Brain microvascular endothelial cell (primary cell): ENCODE data around the gene GLRA1.

Source experiments
- DNase-seq: peaks from one replicate; pipeline ENCODE4 v3.0.0-alpha.2; 2020
- H3K27ac ChIP-seq: fragments of 250-450 bp; sonication (Bioruptor Pico); 2 replicates; pipeline ENCODE4 v1.5.1; 2020; ENCODE audit warnings: mild to moderate bottlenecking, moderate library complexity
- H3K27me3 ChIP-seq: fragments of 250-450 bp; sonication (Bioruptor Pico); replicated peaks from 2 replicates; pipeline ENCODE4 v1.5.1; 2020; ENCODE audit warnings: mild to moderate bottlenecking
- H3K36me3 ChIP-seq: fragments of 250-450 bp; sonication (Bioruptor Pico); replicated peaks from 2 replicates; pipeline ENCODE4 v1.5.1; 2020; ENCODE audit warnings: mild to moderate bottlenecking
- H3K4me3 ChIP-seq: 2 replicates; pipeline ENCODE4 v1.5.1; 2011; ENCODE audit warnings: low read depth, mild to moderate bottlenecking, control low read depth, low read length, moderate library complexity
- CTCF ChIP-seq: IDR thresholded peaks from 2 replicates; pipeline ENCODE4 v1.5.1; 2011; ENCODE audit warnings: low read depth, mild to moderate bottlenecking, moderate library complexity, low read length, control low read depth, inconsistent platforms; ENCODE audit errors: missing control alignments
- in situ Hi-C: cut with HindIII; loops from 2 replicates; pipeline ENCODE4 v1.10.0; 2017; ENCODE audit warnings: low sequenced_read_pairs, low pct_ligation_motif_present

Gene GLRA1

GRCh38 chr5:151924564-151925301, at the start of gene GLRA1:
Gene GLRA1, minus strand, starts transcription at chr5:151924851. Its CDS starts 302 bp downstream, at chr5:151924549.
- in situ Hi-C loops: no loop called here
- TF ChIP-seq CTCF: no peak
- Histone ChIP-seq H3K27ac (no peak within 1 kb of the TSS), H3K36me3 (no peaks in the 10 kb centered on the region), H3K4me3 (no peak within 1 kb of the TSS), H3K27me3 (peaks cover 1% of the 10 kb centered on the region)
- DNase-seq: peak; percentile 31

DNA sequence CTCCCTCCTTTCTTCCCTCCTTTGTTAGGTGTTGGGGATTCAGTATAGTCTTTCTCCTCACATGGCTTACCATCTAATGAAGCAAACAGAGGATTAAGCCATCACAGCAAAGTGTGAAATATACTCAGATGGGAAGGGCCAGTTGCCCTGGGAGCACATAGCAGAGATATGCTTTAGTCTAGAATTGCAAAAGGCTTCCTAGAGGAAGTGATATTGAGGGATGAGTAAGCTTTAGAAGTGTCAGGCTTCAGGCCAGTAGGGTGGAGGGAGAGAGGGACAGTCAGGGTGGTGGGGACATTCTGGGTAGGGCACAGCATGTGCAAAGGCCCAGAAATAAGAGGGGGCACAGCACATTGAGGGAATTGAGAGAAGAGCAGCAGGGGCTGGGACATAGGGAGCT, 46.2 kb upstream of the GLRA1 start:
- no peak for TF ChIP-seq CTCF
- no peak overlapping the region for H3K27ac ChIP-seq
- H3K36me3 ChIP-seq: no peaks in the 10 kb centered on the region
- in situ Hi-C loops: no loop called here
- H3K4me3 ChIP-seq: no peak overlapping the region
- no peak for DNase-seq
- no peaks in the 10 kb centered on the region for H3K27me3 ChIP-seq

- Histone ChIP-seq H3K36me3 (no peaks in the 10 kb centered on the region), H3K27ac (no peak overlapping the region), H3K27me3 (no peaks in the 10 kb centered on the region), H3K4me3 (no peak overlapping the region)
- in situ Hi-C loops: no loop called here
- no peak for TF ChIP-seq CTCF
- no peak for DNase-seq
Measured at GRCh38 chr5:151967865-151968264, 43.2 kb upstream of the GLRA1 start.

DNA sequence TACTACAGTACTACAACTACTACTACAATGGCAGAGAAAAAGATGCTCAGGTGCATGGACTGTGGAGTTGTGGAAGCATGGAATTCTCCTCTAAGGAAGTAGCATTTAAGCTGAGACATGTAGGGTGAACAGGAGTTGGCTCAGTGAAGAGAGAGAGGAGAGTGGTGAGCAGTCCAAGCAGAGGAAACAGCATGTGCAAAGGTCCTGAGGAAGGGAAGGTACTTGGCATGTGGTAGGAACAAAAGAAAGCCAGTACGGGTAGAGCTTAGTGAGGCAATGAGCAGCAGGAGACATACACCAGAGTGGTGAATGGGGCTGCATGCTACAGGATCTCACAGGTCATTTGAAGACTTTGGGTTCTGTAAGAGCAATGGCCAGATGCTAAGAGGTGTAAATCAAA, 41.4 kb upstream of the GLRA1 start:
- H3K27me3 ChIP-seq: no peaks in the 10 kb centered on the region
- DNase-seq: no peak
- no peak overlapping the region for H3K4me3 ChIP-seq
- no peak overlapping the region for H3K27ac ChIP-seq
- TF ChIP-seq CTCF: no peak
- in situ Hi-C loops: no loop called here
- H3K36me3 ChIP-seq: no peaks in the 10 kb centered on the region

DNA sequence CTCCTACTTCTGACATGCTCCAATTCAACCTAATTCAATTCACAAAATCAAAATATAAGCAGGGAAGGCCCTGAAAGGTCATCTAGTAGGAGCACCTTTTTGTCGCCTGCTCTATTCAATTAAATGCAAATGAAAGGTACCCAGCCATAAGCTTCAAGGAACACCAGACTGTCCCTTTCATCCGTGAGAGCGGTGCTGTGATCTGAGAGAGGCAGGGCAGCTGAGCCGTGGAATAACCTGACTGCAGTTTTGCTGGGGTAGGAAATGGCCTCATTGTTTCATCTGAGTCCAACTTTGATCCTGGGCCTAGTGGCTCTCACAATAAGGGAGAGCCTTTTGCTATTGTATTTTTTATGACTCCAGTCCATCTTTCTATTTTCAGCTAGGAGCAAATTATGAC, 39.8 kb upstream of the GLRA1 start:
- TF ChIP-seq CTCF: no peak
- in situ Hi-C loops: no loop called here
- no peak for DNase-seq
- H3K27me3 ChIP-seq: no peaks in the 10 kb centered on the region
- no peak overlapping the region for H3K4me3 ChIP-seq
- H3K36me3 ChIP-seq: no peaks in the 10 kb centered on the region
- no peak overlapping the region for H3K27ac ChIP-seq

DNA sequence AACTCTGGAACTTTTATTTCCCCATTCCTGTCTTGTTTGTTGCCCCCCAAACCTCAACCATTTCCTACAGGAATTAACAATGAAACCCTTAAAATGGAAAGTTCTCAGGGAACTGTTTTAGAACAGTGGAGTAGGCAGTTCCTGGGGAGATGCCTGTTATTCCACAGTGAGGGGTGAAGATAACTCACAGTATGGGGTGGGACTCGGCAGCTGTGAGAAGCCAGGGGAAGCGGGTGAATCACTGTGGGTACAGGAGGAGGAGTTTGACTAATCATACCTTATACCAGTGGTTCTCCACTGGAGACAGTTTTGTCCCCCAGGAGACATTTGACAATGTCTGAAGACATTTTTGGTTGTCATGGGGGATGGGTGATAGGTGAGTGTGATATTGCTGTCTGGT, 36.9 kb upstream of the GLRA1 start:
- DNase-seq: peak; percentile 68
- no peak for TF ChIP-seq CTCF
- Histone ChIP-seq H3K27me3 (no peaks in the 10 kb centered on the region), H3K27ac (no peak overlapping the region), H3K36me3 (no peaks in the 10 kb centered on the region), H3K4me3 (no peak overlapping the region)
- in situ Hi-C loops: no loop called here
